ENCODE data around the gene HSD17B11. TPM values are rescaled to one million over a fixed set of nuclear protein-coding genes. Genes with fewer than 3 reads are reported as not detected.
A peak's percentile ranks its signal among the peaks of the same experiment; 100 is the strongest.

Gene HSD17B11, protein sequence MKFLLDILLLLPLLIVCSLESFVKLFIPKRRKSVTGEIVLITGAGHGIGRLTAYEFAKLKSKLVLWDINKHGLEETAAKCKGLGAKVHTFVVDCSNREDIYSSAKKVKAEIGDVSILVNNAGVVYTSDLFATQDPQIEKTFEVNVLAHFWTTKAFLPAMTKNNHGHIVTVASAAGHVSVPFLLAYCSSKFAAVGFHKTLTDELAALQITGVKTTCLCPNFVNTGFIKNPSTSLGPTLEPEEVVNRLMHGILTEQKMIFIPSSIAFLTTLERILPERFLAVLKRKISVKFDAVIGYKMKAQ
- total RNA-seq = 95.6 TPM
- long read RNA-seq, transcript HSD17B11-201 (7 exons, 1,885 nt) = major isoform, 177 of 189 reads
- long read RNA-seq, partial matches to known transcripts = 1 of 189 reads
- long read RNA-seq, other reads (novel, unspliced or antisense) = 11 of 189 reads

GRCh38 chr4:87390891-87391575 is at the start of gene HSD17B11:
TSS of gene HSD17B11 (minus strand) at chr4:87391188. CDS start at chr4:87391070, 118 bp downstream.
- intact Hi-C loops (cut with DNase I) = no loop called here
- Histone ChIP-seq H3K36me3 (no peaks in the 10 kb centered on the region), H3K27ac (peak within 1 kb of the TSS; percentile 90), H3K4me1 (peaks cover 27% of the 10 kb centered on the region), H3K27me3 (no peaks in the 10 kb centered on the region), H3K9me3 (no peaks in the 10 kb centered on the region), H3K4me3 (peak within 1 kb of the TSS; percentile 70)
- DNase-seq (peak; percentile 93), ATAC-seq (peak; percentile 99)
- peak; percentile 37 for TF ChIP-seq CTCF (IDR thresholded peaks at IDR 0.05)

DNA sequence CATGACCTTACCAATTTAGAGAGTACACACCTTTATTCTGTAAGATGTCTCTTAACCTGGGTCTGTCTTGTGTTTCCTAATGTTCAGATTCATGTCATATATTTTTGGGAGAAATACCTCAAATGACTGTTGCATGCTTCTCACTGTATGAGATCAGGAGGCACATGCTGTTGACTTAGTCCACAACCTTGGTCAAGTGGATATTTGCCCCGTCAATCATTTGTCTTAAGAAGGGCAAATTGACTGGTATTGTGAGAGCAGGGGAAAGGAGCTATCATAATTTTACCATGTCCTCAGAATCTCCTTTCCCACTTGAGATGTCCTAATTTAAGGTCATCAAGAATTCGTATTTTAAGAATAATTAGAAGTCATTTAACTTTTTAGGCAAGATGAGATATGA is 42.4 kb upstream of the HSD17B11 start:
- H3K36me3 ChIP-seq = peaks cover 3% of the 10 kb centered on the region
- no peaks in the 10 kb centered on the region for H3K9me3 ChIP-seq
- H3K27me3 ChIP-seq = no peaks in the 10 kb centered on the region
- TF ChIP-seq CTCF (IDR thresholded peaks at IDR 0.05) = no peak
- H3K4me3 ChIP-seq = no peak overlapping the region
- DNase-seq (no peak), ATAC-seq (no peak)
- intact Hi-C loops (cut with DNase I) = no loop called here
- H3K27ac ChIP-seq = no peak overlapping the region
- no peaks in the 10 kb centered on the region for H3K4me1 ChIP-seq

DNA sequence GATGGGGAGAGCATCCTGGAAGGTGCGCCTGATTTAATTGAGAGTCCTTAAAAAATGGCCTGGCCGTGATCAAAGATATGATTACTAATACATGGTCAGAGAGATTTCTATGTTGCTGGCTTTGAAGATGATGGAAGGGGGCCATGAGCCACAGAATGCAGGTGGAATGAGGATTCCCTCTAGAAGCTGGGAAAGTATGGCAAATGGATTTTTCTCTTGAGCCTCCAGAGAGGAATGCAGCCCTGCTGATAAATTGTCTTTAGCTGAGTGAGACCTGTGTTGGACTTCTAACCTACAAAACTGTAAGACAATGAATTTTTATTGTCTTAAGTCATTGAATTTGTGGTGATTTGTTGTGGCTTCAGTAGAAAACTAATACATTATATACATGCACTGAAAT is 39.0 kb upstream of the HSD17B11 start:
- ATAC-seq = no peak
- no peak overlapping the region for H3K27ac ChIP-seq

DNA sequence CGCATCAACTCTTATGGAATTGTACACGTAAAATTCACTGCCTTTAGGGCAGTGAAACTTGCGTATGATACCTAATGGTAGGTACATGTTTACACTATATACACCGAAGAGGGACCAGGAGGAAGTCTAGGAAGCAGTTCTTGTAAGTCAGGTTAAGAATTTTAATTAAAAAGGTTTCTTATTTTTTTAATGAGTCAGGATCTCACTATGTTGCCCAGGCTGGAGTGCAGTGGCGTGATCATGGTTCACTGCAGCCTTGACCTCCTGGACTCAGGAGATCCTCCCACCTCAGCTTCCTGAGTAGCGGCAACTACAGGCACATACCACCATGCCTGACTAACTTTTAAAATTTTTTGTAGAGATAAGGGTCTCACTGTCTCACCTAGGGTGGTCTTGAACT is 38.0 kb upstream of the HSD17B11 start:
- no peak for TF ChIP-seq CTCF (IDR thresholded peaks at IDR 0.05)
- ATAC-seq = no peak
- Histone ChIP-seq H3K4me3 (no peak overlapping the region), H3K9me3 (no peaks in the 10 kb centered on the region), H3K27ac (no peak overlapping the region), H3K27me3 (no peaks in the 10 kb centered on the region), H3K36me3 (no peaks in the 10 kb centered on the region), H3K4me1 (peaks cover 13% of the 10 kb centered on the region)
- DNase-seq = no peak
- intact Hi-C loops (cut with DNase I) = no loop called here

More for the DNA sequence above, 39.0 kb upstream of the HSD17B11 start:
- no peaks in the 10 kb centered on the region for H3K27me3 ChIP-seq
- no peak overlapping the region for H3K4me3 ChIP-seq
- DNase-seq = no peak
- TF ChIP-seq CTCF (IDR thresholded peaks at IDR 0.05) = no peak
- no peaks in the 10 kb centered on the region for H3K9me3 ChIP-seq
- H3K4me1 ChIP-seq = peaks cover 3% of the 10 kb centered on the region
- H3K36me3 ChIP-seq = no peaks in the 10 kb centered on the region
- intact Hi-C loops (cut with DNase I) = no loop called here

- no peak overlapping the region for H3K27ac ChIP-seq
- intact Hi-C loops (cut with DNase I) = no loop called here
- no peak for DNase-seq
- TF ChIP-seq CTCF (IDR thresholded peaks at IDR 0.05) = no peak
- H3K4me1 ChIP-seq = peaks cover 22% of the 10 kb centered on the region
- no peak for ATAC-seq
- no peaks in the 10 kb centered on the region for H3K27me3 ChIP-seq
- H3K9me3 ChIP-seq = no peaks in the 10 kb centered on the region
- H3K4me3 ChIP-seq = no peak overlapping the region
- no peaks in the 10 kb centered on the region for H3K36me3 ChIP-seq
Measured at GRCh38 chr4:87427518-87427868, 36.5 kb upstream of the HSD17B11 start.

All from upper lobe of right lung (tissue), 1 donor.